Vagina (tissue), 2 donors: ENCODE data around the gene KIDINS220.
A peak's percentile ranks its signal among the peaks of the same experiment; 100 is the strongest.

Experiments used
- CTCF ChIP-seq, 3 experiments: fragments of 450-650 bp in 2 of 3; fragments of 200-600 bp in 1 of 3; sonication (generic) in 1 of 3; IDR thresholded peaks; one replicate each; pipeline ENCODE4 v1.5.1; 2017 to 2019; ENCODE audit warnings: antibody characterized with exemption in 3 of 3, mild to moderate bottlenecking in 2 of 3, moderate library complexity in 2 of 3
- POLR2A ChIP-seq, 2 donors: fragments of 450-650 bp; IDR thresholded peaks; one replicate each; pipeline ENCODE4 v1.6.1; 2017; ENCODE audit warnings: antibody characterized with exemption in 2 of 2, mild to moderate bottlenecking in 2 of 2, moderate library complexity in 2 of 2
- POLR2AphosphoS5 ChIP-seq, 2 donors: sonication (generic); formaldehyde crosslinking; IDR thresholded peaks; one replicate each; pipeline ENCODE4 v1.9.0; 2017; ENCODE audit warnings: antibody characterized with exemption in 2 of 2, mild to moderate bottlenecking in 2 of 2, low read depth in 1 of 2; ENCODE audit not compliant: insufficient read depth in 1 of 2

DNA sequence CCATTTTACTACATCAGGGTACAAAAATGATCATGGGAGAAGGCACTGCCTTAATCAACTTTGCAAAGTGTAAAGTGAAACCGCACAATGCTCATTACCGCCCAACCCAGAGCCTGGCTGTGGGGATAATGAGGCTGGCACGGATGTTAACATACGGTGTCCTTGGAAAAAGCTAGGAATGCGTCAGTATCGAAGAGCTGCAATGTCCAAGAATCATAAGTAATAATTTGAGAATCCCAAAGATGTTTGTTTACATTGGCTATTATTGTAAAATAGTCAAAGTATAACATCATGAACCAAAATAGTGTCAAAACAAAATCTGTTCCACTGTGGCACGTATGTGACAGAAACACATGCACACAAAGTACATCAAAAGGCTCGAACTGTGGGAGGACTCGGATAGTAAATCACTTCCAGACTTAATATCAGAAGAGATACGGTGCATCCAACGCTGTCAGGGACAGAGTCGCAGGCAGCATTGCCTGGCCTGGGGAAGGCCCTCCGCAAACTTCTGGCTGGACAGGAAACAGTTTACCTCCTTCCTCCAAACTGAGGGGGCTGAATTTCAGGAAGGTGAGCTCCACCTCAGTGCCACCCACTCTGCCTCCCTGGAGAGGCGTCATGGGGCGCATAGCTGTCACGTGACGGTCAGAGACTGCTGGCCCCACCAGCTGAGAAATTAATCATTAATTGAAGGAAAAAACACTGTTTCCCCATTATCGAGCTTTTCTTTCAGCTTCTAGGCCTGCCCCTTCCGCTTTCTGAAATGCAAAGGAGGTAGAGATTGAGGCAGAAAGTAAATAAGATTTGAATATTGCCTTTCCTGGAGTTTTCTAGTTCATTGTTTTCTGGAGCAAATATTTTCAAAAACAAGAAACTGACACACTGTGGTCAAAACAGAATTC lies 157.3 kb downstream of the KIDINS220 start:
- no peak for TF ChIP-seq CTCF (IDR thresholded peaks at IDR 0.05)
- no peak for TF ChIP-seq POLR2A (IDR thresholded peaks at IDR 0.05)
- TF ChIP-seq POLR2AphosphoS5 (IDR thresholded peaks at IDR 0.05; ENCODE audit: insufficient read depth in 1 of 2, low read depth in 1 of 2), result peak in 1 of 2 donors; percentile 47
